ENCODE measurements around the gene MPZL1. TPM values are rescaled to one million over a fixed set of nuclear protein-coding genes. Genes with fewer than 3 reads are reported as not detected.

The MPZL1 gene
- total and polyA plus RNA-seq, 2 of the 8 experiments (the other 6 are each of a cell fraction or from before 2014, with no cell fraction given): 37.8 to 120 TPM

DNA sequence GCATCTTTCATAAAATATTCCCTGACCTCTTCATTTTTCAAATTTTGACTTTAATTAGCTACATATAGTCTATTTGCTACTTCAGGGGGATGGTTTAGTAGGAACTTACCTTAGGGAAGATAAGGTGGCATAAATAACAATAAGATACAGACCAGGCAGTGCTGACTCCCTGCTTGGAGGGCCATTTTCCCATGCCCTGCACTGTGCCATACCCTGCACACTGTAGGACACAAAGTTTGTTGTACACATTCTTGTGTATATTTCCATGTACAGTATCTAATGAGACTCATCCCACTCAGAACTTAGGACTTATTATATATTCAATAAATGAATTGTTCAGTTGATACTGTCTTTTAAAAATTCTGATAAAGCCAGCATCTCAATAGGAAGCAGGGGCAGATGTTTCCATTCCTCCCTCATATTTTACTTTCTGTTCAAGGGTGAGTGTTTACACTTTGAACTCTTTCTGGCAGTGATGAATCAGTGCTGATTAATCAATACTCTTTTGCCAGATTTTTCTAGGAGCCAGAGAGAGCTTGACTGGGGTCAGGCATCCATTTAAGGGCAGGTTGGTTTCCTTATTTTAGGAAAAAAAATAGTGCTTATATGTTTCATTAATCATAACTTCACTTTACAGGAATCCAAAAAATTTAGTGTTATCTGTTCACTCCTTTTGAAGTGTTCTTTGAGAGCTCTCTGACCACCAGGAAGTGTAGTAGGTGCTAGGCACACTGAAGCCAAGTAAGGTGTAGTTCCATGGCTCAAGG lies 30.6 kb downstream of the MPZL1 start:
- Histone ChIP-seq H3K14ac (ENCODE audit: insufficient read length) (no peak overlapping the region), H4K8ac (ENCODE audit: extremely low read depth, insufficient read depth, low read length) (no peak overlapping the region), H2BK5ac (ENCODE audit: low read depth, low read length) (no peak overlapping the region), H3K23me2 (ENCODE audit: low read depth, low read length) (no peaks in the 10 kb centered on the region), H3K9ac (replicated peaks in 1 of 4; ENCODE audit: extremely low read depth in 1 of 4, low read depth in 3 of 4, low read length in 3 of 4) (no peak overlapping the region), H2BK20ac (ENCODE audit: low read length) (no peak overlapping the region), H2AK5ac (ENCODE audit: low read depth, low read length) (no peak overlapping the region), H4K20me1 (replicated peaks in 1 of 2; ENCODE audit: control insufficient read depth in 1 of 2, insufficient read depth in 2 of 2, low read length in 2 of 2) (peaks cover 4 to 6% of the 10 kb centered on the region in 2 experiments), H2BK120ac (replicated peaks; ENCODE audit: low read depth, low read length) (no peak overlapping the region), H3K4me2 (ENCODE audit: insufficient read depth in 1 of 2, low read depth in 2 of 2, low read length in 2 of 2) (no peak overlapping the region), H3K27ac (ENCODE audit: low read depth, low read length) (no peak overlapping the region), H3K4ac (replicated peaks; ENCODE audit: insufficient read length, low read depth, low read length) (no peak overlapping the region), H3K27me3 (replicated peaks in 1 of 4; ENCODE audit: control insufficient read depth in 3 of 4, extremely low read depth in 1 of 4, insufficient read depth in 3 of 4, low read length in 3 of 4) (no peaks in the 10 kb centered on the region), H2BK12ac (ENCODE audit: low read depth, low read length) (no peak overlapping the region), H3K56ac (replicated peaks; ENCODE audit: insufficient read length, low read depth, low read length) (no peak overlapping the region), H3K23ac (ENCODE audit: insufficient read length) (no peak overlapping the region), H3K36me3 (ENCODE audit: control insufficient read depth in 2 of 4, insufficient read depth in 4 of 4, low read length in 3 of 4) (no peaks in the 10 kb centered on the region), H3K4me1 (replicated peaks in 1 of 4; ENCODE audit: control insufficient read depth in 3 of 4, insufficient read depth in 4 of 4, low read length in 3 of 4) (no peaks in the 10 kb centered on the region; a peak in 2 of 7 replicates), H3K4me3 (ENCODE audit: extremely low read depth in 1 of 4, insufficient read depth in 2 of 4, low read depth in 3 of 4, low read length in 4 of 4) (no peak overlapping the region), H3K79me2 (ENCODE audit: control insufficient read depth in 1 of 2, insufficient read depth in 2 of 2, low read length in 2 of 2) (peaks cover 0 to 62% of the 10 kb centered on the region in 2 experiments; a peak in 2 of 4 replicates), H3K9me3 (ENCODE audit: insufficient read depth in 2 of 2, low read depth in 1 of 2, low read length in 1 of 2) (no peaks in the 10 kb centered on the region), H4K5ac (ENCODE audit: insufficient read length, low read depth, low read length) (no peak overlapping the region), H3K18ac (ENCODE audit: extremely low read depth, low read length) (no peak overlapping the region), H2BK15ac (ENCODE audit: low read length) (no peak overlapping the region), H4K91ac (replicated peaks; ENCODE audit: insufficient read length, low read length) (no peak overlapping the region), H3K79me1 (ENCODE audit: low read depth, low read length) (peaks cover 6% of the 10 kb centered on the region), H2AFZ (ENCODE audit: low read length) (no peak overlapping the region)
- TF ChIP-seq ASH2L (IDR thresholded peaks at IDR 0.05; ENCODE audit: low read length) (no peak), TAF1 (IDR thresholded peaks at IDR 0.05; ENCODE audit: low read depth, low read length) (no peak), RFX5 (IDR thresholded peaks at IDR 0.05; ENCODE audit: borderline replicate concordance, low read depth, low read length) (no peak), SUZ12 (IDR thresholded peaks at IDR 0.05; ENCODE audit: low read length) (no peak), KDM5A (IDR thresholded peaks at IDR 0.05; ENCODE audit: low read length) (no peak), GABPA (IDR thresholded peaks at IDR 0.05; ENCODE audit: borderline replicate concordance, insufficient read depth, low read length) (no peak), EP300 (IDR thresholded peaks at IDR 0.05; ENCODE audit: borderline replicate concordance in 1 of 2, low read depth in 2 of 2, low read length in 2 of 2) (no peak)
- DNase-seq (ENCODE audit: low read depth in 1 of 2, low spot score in 2 of 2) (no peak), FAIRE-seq (no peak)
- ChIA-PET CTCF (ENCODE audit: partially characterized antibody) (interaction anchor here (1.3 to 2.4 kb wide), 4 partner anchors 17 to 212 kb away, joined by 3 to 9 read pairs (median 4); no protein-coding TSS in a partner anchor), POLR2A (ENCODE audit: partially characterized antibody) (interaction anchor here (1.1 kb wide), 1 partner anchor 9 kb away, joined by 3 read pairs; no protein-coding TSS in a partner anchor)
